A549 (cell line): ENCODE measurements around the gene TMEM191B.
"Not testable (repeated sequence)": the region's sequence is repeated elsewhere in the genome, so short reads cannot be mapped to it uniquely, and the experiment has no call there.

ENCODE experiments used
- EP300 ChIP-seq, 2 experiments: fragments of >200 bp; sonication (Bioruptor Twin); formaldehyde crosslinking; IDR thresholded peaks; 2 replicates in 1 of 2; 3 replicates in 1 of 2; pipeline ENCODE4 v1.6.1; 2016 to 2017
- FOSB ChIP-seq: fragments of 250-450 bp; sonication (Bioruptor Pico); IDR thresholded peaks from 2 replicates; pipeline ENCODE4 v1.5.0; 2020; ENCODE audit warnings: mild to moderate bottlenecking, moderate library complexity
- MAFK ChIP-seq: fragments of 450-650 bp; IDR thresholded peaks from 2 replicates; pipeline ENCODE4 v1.6.1; 2014; ENCODE audit not compliant: partially characterized antibody
- MYC ChIP-seq: IDR thresholded peaks from 2 replicates; pipeline ENCODE4 v1.6.1; 2012; ENCODE audit warnings: mild to moderate bottlenecking, inconsistent platforms, low read length, improper control_type of control experiment, borderline replicate concordance
- NR3C1 ChIP-seq: fragments of >200 bp; sonication (Bioruptor Twin); formaldehyde crosslinking; IDR thresholded peaks from 3 replicates; pipeline ENCODE4 v1.6.1; 2017
- POLR2A ChIP-seq: IDR thresholded peaks from 2 replicates; pipeline ENCODE4 v1.6.1; 2012; ENCODE audit warnings: mild to moderate bottlenecking, low read length
- TP53 ChIP-seq: fragments of 250-450 bp; sonication (Bioruptor Pico); IDR thresholded peaks from 2 replicates; pipeline ENCODE4 v1.5.0; 2021; ENCODE audit warnings: mild to moderate bottlenecking, moderate library complexity
- ZNF302 ChIP-seq: fragments of 250-450 bp; sonication (Bioruptor Pico); IDR thresholded peaks from 2 replicates; pipeline ENCODE4 v1.9.0; 2021; ENCODE audit warnings: inconsistent platforms, mild to moderate bottlenecking, moderate library complexity
- TF ChIP-seq, protein P1 (sequence below): IDR thresholded peaks from 2 replicates; pipeline ENCODE4 v1.6.1; 2012
- TF ChIP-seq, protein P2 (sequence below): fragments of >200 bp; sonication (Bioruptor Twin); formaldehyde crosslinking; IDR thresholded peaks from 3 replicates; pipeline ENCODE4 v1.5.1; 2016
- TF ChIP-seq, protein P3 (sequence below): fragments of 450-650 bp; IDR thresholded peaks from 2 replicates; pipeline ENCODE4 v1.6.1; 2014; ENCODE audit warnings: antibody characterized with exemption

DNA sequence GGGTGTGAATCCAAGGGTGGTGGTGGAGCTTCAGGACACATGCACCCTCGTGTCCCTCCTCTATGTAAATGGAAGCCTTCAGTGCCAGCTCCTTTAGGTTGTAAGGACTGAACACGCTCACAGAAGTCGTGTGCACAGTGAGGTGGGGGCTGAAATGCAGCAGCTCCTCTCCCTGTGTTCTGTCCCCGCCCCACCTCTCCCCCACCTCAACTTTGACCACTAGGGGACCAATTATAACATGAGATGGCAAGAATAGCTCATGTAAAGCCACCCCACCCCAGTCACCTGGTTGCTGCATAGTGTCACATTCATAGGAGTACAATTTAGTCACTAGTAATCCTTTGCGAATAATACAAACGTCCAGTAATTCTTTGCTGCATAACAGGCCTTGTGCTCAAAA lies 4.8 kb upstream of the TMEM191B start:
- TF ChIP-seq, protein P1, sequence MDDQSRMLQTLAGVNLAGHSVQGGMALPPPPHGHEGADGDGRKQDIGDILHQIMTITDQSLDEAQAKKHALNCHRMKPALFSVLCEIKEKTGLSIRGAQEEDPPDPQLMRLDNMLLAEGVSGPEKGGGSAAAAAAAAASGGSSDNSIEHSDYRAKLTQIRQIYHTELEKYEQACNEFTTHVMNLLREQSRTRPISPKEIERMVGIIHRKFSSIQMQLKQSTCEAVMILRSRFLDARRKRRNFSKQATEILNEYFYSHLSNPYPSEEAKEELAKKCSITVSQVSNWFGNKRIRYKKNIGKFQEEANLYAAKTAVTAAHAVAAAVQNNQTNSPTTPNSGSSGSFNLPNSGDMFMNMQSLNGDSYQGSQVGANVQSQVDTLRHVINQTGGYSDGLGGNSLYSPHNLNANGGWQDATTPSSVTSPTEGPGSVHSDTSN = not testable (repeated sequence)
- not testable (repeated sequence) for TF ChIP-seq FOSB (CRISPR knock-in tag); MAFK; TP53 (CRISPR knock-in tag); MYC; POLR2A; NR3C1; ZNF302 (CRISPR knock-in tag); EP300 (IDR thresholded peaks at IDR 0.05)
- TF ChIP-seq, protein P2, sequence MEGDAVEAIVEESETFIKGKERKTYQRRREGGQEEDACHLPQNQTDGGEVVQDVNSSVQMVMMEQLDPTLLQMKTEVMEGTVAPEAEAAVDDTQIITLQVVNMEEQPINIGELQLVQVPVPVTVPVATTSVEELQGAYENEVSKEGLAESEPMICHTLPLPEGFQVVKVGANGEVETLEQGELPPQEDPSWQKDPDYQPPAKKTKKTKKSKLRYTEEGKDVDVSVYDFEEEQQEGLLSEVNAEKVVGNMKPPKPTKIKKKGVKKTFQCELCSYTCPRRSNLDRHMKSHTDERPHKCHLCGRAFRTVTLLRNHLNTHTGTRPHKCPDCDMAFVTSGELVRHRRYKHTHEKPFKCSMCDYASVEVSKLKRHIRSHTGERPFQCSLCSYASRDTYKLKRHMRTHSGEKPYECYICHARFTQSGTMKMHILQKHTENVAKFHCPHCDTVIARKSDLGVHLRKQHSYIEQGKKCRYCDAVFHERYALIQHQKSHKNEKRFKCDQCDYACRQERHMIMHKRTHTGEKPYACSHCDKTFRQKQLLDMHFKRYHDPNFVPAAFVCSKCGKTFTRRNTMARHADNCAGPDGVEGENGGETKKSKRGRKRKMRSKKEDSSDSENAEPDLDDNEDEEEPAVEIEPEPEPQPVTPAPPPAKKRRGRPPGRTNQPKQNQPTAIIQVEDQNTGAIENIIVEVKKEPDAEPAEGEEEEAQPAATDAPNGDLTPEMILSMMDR = not testable (repeated sequence)
- TF ChIP-seq, protein P3, sequence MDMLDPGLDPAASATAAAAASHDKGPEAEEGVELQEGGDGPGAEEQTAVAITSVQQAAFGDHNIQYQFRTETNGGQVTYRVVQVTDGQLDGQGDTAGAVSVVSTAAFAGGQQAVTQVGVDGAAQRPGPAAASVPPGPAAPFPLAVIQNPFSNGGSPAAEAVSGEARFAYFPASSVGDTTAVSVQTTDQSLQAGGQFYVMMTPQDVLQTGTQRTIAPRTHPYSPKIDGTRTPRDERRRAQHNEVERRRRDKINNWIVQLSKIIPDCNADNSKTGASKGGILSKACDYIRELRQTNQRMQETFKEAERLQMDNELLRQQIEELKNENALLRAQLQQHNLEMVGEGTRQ = not testable (repeated sequence)
